ENCODE data around the gene LAMA2. TPM values are rescaled to one million over a fixed set of nuclear protein-coding genes. Genes with fewer than 3 reads are reported as not detected.

LAMA2 gene
- total RNA-seq, 1 donor from 2014 or later = 0.27 TPM

DNA sequence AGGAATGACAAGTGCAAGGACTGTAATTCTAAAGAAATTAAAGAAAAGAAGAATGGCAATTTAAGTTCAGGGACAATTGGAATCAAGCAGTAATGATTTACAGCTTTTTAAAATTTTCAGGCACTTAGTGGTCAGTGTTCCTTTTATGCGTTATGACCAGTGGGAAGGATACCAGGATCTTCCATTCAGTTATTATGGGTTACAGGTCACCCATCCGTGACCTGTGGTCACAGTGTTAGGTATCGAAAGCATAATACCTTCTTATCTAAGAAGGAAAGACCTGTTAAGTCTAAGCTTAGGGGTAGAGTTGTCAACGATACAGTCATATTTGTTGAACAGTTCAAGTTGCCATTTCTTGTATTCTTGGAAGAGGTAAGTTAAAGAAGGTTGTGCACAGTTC is 253.8 kb downstream of the LAMA2 start:
- Mint-ChIP-seq H3K27me3 (no peaks in the 10 kb centered on the region), H3K27ac (no peak overlapping the region), H3K36me3 (ENCODE audit: low read depth) (no peaks in the 10 kb centered on the region), H3K4me1 (no peaks in the 10 kb centered on the region), H3K9me3 (no peaks in the 10 kb centered on the region), H3K4me3 (no peak overlapping the region)
- POLR2A ChIA-PET = no interaction called here
- ATAC-seq (ENCODE audit: low read depth) (no peak), DNase-seq (no peak)
- intact Hi-C loops (cut with micrococcal nuclease) = no loop called here
- TF ChIP-seq, protein P1, sequence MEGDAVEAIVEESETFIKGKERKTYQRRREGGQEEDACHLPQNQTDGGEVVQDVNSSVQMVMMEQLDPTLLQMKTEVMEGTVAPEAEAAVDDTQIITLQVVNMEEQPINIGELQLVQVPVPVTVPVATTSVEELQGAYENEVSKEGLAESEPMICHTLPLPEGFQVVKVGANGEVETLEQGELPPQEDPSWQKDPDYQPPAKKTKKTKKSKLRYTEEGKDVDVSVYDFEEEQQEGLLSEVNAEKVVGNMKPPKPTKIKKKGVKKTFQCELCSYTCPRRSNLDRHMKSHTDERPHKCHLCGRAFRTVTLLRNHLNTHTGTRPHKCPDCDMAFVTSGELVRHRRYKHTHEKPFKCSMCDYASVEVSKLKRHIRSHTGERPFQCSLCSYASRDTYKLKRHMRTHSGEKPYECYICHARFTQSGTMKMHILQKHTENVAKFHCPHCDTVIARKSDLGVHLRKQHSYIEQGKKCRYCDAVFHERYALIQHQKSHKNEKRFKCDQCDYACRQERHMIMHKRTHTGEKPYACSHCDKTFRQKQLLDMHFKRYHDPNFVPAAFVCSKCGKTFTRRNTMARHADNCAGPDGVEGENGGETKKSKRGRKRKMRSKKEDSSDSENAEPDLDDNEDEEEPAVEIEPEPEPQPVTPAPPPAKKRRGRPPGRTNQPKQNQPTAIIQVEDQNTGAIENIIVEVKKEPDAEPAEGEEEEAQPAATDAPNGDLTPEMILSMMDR (IDR thresholded peaks at IDR 0.05) = no peak
- CTCF ChIA-PET = no interaction called here

DNA sequence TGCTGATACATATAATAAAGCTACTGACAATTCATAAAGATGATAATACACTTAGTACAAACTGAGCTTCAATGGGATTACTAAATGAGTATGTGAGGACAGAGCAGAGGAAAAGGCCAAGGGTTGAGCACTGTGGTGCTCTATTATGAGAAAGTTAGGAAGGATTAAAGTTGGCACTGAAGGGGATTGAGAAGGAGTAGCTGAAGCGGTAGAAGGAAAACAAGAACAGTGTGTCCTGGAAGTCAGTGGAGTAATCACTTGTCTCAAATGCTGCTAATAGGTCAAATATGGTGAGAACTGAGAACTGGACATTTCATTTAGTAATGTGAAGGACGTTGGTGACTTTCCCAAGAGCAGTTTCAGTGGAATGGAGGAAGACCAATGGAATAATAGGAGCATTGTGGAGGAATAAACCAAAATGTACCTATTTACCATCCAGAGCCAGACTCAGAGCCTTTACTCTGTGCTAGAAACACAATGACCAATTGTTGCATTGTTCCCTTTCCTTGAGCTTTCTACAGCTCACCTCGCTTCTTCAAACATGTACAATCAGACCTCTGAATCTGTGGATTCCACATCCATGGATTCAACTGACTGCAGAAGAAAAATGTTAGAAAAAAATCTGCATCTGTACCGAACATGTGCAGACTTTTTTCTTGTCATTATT is 255.9 kb downstream of the LAMA2 start:
- ChIA-PET POLR2A (no interaction called here), CTCF (no interaction called here)
- no peak for DNase-seq
- Mint-ChIP-seq H3K4me1 (no peaks in the 10 kb centered on the region), H3K9me3 (no peaks in the 10 kb centered on the region), H3K27ac (no peak overlapping the region), H3K27me3 (no peaks in the 10 kb centered on the region), H3K36me3 (ENCODE audit: low read depth) (no peaks in the 10 kb centered on the region), H3K4me3 (no peak overlapping the region)
- intact Hi-C loops (cut with micrococcal nuclease) = no loop called here
- ATAC-seq (ENCODE audit: low read depth) = no peak
- TF ChIP-seq, protein P1 (IDR thresholded peaks at IDR 0.05) = no peak

DNA sequence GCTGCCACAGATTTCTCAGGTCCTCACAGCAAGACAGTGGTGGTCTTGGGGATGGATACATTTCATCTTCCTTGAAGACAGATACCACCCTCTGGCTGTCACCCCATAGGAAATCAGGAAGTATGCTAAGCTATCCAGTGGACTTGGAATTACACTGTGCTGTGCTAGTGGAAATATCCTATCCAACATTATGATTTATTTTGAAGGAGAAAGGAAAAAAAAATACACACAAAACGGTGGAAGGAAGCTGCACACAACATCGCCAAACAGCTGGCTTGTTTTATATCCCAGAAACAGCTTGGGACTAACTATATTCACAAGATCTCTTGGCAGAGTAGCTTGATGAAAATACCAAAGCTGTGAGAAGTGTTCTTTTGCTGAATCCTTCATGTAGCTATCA is 257.6 kb downstream of the LAMA2 start:
- no peak overlapping the region for H3K27ac Mint-ChIP-seq
- DNase-seq (no peak), ATAC-seq (ENCODE audit: low read depth) (no peak)
- H3K9me3 Mint-ChIP-seq = no peaks in the 10 kb centered on the region
- H3K4me1 Mint-ChIP-seq = no peaks in the 10 kb centered on the region
- ChIA-PET CTCF (no interaction called here), POLR2A (no interaction called here)
- TF ChIP-seq, protein P1 (IDR thresholded peaks at IDR 0.05) = no peak
- no peaks in the 10 kb centered on the region for H3K36me3 Mint-ChIP-seq (ENCODE audit: low read depth)
- intact Hi-C loops (cut with micrococcal nuclease) = no loop called here
- no peak overlapping the region for H3K4me3 Mint-ChIP-seq
- no peaks in the 10 kb centered on the region for H3K27me3 Mint-ChIP-seq

DNA sequence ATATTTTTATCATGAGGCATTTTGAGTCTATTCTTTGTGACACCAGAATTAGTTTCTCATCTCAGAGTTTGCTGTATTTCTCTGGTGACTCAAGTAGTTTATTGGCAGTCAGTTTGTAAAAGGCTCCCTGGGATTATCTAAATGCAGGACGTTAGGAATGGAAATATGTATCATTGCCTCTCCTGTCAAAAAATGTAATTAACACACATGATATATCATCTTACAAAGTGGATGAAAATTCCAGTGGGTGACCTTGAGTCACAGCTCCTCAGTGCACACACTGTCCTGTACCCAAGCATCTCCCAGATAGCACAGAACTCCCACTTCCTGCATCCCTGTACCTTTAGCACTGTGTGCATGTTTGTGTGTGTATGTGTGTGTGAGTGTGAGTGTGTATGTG is 258.6 kb downstream of the LAMA2 start:
- TF ChIP-seq, protein P1 (IDR thresholded peaks at IDR 0.05) = no peak
- ATAC-seq (ENCODE audit: low read depth) = no peak
- Mint-ChIP-seq H3K4me1 (no peaks in the 10 kb centered on the region), H3K27ac (no peak overlapping the region), H3K4me3 (no peak overlapping the region), H3K36me3 (ENCODE audit: low read depth) (no peaks in the 10 kb centered on the region), H3K27me3 (no peaks in the 10 kb centered on the region), H3K9me3 (no peaks in the 10 kb centered on the region)
- intact Hi-C loops (cut with micrococcal nuclease) = no loop called here
- DNase-seq = no peak
- ChIA-PET POLR2A (no interaction called here), CTCF (no interaction called here)

DNA sequence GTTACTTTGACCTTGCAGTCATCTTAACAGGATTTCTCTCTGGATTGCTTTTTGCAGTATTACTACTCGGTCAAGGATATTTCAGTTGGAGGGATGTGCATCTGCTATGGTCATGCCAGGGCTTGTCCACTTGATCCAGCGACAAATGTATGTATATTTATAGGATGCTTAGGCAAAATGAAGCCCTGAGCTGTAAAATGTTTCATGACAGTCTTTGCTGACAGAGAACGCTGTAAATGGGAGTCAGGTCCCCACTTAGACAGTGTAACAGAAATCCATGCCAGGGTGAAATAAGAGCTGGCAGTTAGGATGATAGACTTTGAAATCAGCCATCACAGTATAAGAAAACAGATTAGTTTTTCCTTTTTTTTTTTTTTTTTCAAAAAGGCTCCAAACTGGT is 264.0 kb downstream of the LAMA2 start:
- H3K9me3 Mint-ChIP-seq = no peaks in the 10 kb centered on the region
- ChIA-PET CTCF (no interaction called here), POLR2A (no interaction called here)
- H3K36me3 Mint-ChIP-seq (ENCODE audit: low read depth) = no peaks in the 10 kb centered on the region
- ATAC-seq (ENCODE audit: low read depth) (no peak), DNase-seq (no peak)
- intact Hi-C loops (cut with micrococcal nuclease) = no loop called here
- H3K4me1 Mint-ChIP-seq = no peaks in the 10 kb centered on the region
- TF ChIP-seq, protein P1 (IDR thresholded peaks at IDR 0.05) = no peak
- H3K27ac Mint-ChIP-seq = no peak overlapping the region
- no peak overlapping the region for H3K4me3 Mint-ChIP-seq
- H3K27me3 Mint-ChIP-seq = no peaks in the 10 kb centered on the region
